Measurements from ENCODE around the gene PDE8B.

DNA sequence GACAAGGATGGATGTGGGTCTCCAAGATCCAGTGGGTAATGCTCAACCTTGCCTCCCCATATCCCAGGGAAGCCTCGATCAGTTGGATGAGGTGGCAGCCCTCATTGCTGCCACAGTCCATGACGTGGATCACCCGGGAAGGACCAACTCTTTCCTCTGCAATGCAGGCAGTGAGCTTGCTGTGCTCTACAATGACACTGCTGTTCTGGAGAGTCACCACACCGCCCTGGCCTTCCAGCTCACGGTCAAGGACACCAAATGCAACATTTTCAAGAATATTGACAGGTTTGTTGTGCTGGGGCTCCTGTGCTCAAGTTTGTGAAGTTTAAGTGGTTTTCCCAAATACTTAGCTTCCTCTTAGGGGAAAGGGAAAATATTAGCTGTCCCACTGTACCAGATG, 207.7 kb downstream of the PDE8B start:
- no peak for TF ChIP-seq ZFP30 (CRISPR knock-in tag; IDR thresholded peaks at IDR 0.05)
- TF ChIP-seq, protein P1, sequence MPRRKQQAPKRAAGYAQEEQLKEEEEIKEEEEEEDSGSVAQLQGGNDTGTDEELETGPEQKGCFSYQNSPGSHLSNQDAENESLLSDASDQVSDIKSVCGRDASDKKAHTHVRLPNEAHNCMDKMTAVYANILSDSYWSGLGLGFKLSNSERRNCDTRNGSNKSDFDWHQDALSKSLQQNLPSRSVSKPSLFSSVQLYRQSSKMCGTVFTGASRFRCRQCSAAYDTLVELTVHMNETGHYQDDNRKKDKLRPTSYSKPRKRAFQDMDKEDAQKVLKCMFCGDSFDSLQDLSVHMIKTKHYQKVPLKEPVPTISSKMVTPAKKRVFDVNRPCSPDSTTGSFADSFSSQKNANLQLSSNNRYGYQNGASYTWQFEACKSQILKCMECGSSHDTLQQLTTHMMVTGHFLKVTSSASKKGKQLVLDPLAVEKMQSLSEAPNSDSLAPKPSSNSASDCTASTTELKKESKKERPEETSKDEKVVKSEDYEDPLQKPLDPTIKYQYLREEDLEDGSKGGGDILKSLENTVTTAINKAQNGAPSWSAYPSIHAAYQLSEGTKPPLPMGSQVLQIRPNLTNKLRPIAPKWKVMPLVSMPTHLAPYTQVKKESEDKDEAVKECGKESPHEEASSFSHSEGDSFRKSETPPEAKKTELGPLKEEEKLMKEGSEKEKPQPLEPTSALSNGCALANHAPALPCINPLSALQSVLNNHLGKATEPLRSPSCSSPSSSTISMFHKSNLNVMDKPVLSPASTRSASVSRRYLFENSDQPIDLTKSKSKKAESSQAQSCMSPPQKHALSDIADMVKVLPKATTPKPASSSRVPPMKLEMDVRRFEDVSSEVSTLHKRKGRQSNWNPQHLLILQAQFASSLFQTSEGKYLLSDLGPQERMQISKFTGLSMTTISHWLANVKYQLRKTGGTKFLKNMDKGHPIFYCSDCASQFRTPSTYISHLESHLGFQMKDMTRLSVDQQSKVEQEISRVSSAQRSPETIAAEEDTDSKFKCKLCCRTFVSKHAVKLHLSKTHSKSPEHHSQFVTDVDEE (CRISPR knock-in tag; IDR thresholded peaks at IDR 0.05) = no peak
- TF ChIP-seq TCF4 (CRISPR knock-in tag; IDR thresholded peaks at IDR 0.05; ENCODE audit: borderline replicate concordance) = no peak
- TF ChIP-seq ZFP3 (CRISPR knock-in tag; IDR thresholded peaks at IDR 0.05) = no peak
- TF ChIP-seq GLIS3 (CRISPR knock-in tag; IDR thresholded peaks at IDR 0.05) = no peak
- TF ChIP-seq, protein P2, sequence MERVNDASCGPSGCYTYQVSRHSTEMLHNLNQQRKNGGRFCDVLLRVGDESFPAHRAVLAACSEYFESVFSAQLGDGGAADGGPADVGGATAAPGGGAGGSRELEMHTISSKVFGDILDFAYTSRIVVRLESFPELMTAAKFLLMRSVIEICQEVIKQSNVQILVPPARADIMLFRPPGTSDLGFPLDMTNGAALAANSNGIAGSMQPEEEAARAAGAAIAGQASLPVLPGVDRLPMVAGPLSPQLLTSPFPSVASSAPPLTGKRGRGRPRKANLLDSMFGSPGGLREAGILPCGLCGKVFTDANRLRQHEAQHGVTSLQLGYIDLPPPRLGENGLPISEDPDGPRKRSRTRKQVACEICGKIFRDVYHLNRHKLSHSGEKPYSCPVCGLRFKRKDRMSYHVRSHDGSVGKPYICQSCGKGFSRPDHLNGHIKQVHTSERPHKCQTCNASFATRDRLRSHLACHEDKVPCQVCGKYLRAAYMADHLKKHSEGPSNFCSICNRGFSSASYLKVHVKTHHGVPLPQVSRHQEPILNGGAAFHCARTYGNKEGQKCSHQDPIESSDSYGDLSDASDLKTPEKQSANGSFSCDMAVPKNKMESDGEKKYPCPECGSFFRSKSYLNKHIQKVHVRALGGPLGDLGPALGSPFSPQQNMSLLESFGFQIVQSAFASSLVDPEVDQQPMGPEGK (CRISPR knock-in tag; IDR thresholded peaks at IDR 0.05; ENCODE audit: borderline replicate concordance) = no peak
- no peak for TF ChIP-seq ZNF70 (CRISPR knock-in tag; IDR thresholded peaks at IDR 0.05)
